Adipocyte (in vitro differentiated cells): Measurements from ENCODE around the gene EXO1.

ENCODE experiments used
- DNase-seq: peaks from one replicate; pipeline ENCODE4 v3.0.0-alpha.2; 2015; ENCODE audit warnings: low read depth
- H3K27me3 ChIP-seq: replicated peaks from 2 replicates; pipeline ENCODE4 v1.7.0; 2013; ENCODE audit warnings: mild to moderate bottlenecking, low read length, moderate library complexity; ENCODE audit not compliant: control insufficient read depth, insufficient read depth
- H3K36me3 ChIP-seq: 2 replicates; pipeline ENCODE4 v1.7.0; 2013; ENCODE audit warnings: low read length, mild to moderate bottlenecking, moderate library complexity; ENCODE audit not compliant: control insufficient read depth, insufficient read depth, severe bottlenecking
- H3K4me1 ChIP-seq: 2 replicates; pipeline ENCODE4 v1.7.0; 2013; ENCODE audit warnings: mild to moderate bottlenecking, low read length, moderate library complexity; ENCODE audit not compliant: control insufficient read depth, insufficient read depth
- H3K4me3 ChIP-seq: 2 replicates; pipeline ENCODE4 v1.7.0; 2013; ENCODE audit warnings: mild to moderate bottlenecking, low read length, moderate library complexity
- H3K9ac ChIP-seq: 2 replicates; pipeline ENCODE4 v1.7.0; 2013; ENCODE audit warnings: mild to moderate bottlenecking, low read length, moderate library complexity
- H3K9me3 ChIP-seq: 2 replicates; pipeline ENCODE4 v1.7.0; 2013; ENCODE audit warnings: mild to moderate bottlenecking, low read length, moderate library complexity; ENCODE audit not compliant: control insufficient read depth

Gene EXO1

DNA sequence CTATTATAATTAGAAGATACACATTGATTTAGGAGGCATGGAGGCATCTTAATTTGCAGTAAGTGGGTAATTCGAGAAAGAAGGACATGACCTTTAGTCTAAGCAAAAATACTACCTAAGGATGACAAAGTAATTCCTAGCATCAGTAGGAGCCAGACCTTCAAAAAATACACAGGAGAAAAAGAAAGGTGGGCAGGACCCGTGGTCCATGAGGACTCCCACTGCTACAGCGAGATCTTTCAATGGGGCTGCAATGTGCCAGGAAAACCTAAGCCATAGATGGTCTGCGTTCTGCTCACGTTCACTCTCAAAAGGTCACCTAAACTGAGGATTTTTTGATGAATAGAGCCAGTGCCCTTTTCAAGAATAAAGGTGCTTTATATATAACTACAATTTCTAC lies 10.6 kb upstream of the EXO1 start:
- Histone ChIP-seq H3K9ac (no peak overlapping the region), H3K9me3 (no peaks in the 10 kb centered on the region), H3K27me3 (no peaks in the 10 kb centered on the region), H3K4me1 (peaks cover 19% of the 10 kb centered on the region), H3K36me3 (no peaks in the 10 kb centered on the region), H3K4me3 (no peak overlapping the region)
- DNase-seq: no peak

DNA sequence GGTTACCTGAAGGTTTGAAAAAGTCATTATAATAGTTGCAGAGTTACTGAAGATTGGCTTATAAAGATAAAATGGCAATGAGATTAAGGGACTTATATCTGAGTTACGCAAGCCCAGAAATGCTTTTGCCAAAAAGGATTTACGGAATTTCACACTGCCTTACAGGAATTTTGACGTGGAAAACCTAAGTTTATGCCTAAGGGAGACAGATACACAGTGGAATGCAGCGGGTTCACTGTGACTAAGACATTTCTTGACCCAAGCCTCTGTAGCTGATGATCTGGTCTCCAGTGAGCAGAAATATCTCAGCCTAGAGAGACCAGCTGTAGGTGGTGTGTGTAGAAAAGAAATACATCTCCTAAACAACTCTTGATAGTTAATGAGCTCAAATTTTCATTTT lies 10.1 kb upstream of the EXO1 start:
- H3K4me3 ChIP-seq: peak overlapping the region; percentile 35
- H3K27me3 ChIP-seq: no peaks in the 10 kb centered on the region
- no peaks in the 10 kb centered on the region for H3K9me3 ChIP-seq
- H3K36me3 ChIP-seq: no peaks in the 10 kb centered on the region
- DNase-seq: peak; percentile 90
- H3K9ac ChIP-seq: no peak overlapping the region
- H3K4me1 ChIP-seq: peaks cover 22% of the 10 kb centered on the region

DNA sequence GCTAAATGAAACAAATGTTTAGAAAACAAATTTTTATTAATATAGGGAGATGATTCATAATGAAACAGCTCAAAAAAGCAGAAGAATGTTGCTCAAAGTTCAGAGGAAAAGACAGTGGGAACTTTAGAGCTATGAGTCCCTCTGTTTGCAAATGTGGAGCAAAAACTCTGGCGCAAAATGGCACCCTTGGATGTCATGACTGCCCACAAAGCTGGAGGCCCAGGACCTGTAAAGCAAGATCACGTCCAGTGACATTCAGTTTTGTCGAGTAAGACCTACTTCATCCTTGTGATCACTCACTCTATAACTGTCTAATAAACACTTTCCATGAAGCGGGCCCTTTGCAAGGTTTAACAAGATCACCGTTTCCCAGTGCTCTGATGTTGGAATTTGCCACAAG lies 9.1 kb upstream of the EXO1 start:
- H3K27me3 ChIP-seq: no peaks in the 10 kb centered on the region
- H3K9ac ChIP-seq: no peak overlapping the region
- H3K4me1 ChIP-seq: peaks cover 22% of the 10 kb centered on the region
- H3K9me3 ChIP-seq: no peaks in the 10 kb centered on the region
- DNase-seq: peak; percentile 21
- no peak overlapping the region for H3K4me3 ChIP-seq
- no peaks in the 10 kb centered on the region for H3K36me3 ChIP-seq

DNA sequence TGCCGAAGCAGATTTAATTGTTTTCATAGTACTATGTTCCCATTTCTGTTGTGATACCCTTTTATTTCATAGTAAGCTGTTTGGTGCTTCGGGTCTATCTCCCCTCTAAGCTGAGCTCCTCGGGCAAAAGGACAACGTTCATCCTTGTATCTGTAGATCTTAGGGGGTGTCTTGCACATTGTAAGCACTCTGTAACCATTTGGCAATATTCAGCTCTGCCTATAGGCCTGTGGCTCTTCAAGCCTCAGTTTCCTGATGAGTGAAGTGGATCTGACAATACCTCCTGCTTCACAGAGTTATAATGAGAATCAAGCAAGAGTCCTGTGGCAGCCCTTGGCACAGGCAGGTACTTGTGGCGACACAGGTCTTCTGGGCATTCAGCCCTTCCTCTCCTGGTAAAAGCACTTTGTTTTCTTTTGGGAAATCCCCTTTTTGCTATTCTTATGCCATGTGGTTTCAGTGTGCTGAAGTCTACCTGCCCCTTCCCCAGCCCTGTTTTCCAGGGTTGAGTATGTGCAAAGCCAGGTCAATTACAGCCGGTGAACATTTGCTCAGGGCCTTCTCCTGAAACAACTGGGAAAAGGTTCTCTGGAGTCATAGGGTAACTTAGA lies 8.5 kb upstream of the EXO1 start:
- DNase-seq: no peak
- Histone ChIP-seq H3K4me1 (peaks cover 22% of the 10 kb centered on the region), H3K4me3 (no peak overlapping the region), H3K36me3 (no peaks in the 10 kb centered on the region), H3K9ac (no peak overlapping the region), H3K9me3 (no peaks in the 10 kb centered on the region), H3K27me3 (no peaks in the 10 kb centered on the region)

DNA sequence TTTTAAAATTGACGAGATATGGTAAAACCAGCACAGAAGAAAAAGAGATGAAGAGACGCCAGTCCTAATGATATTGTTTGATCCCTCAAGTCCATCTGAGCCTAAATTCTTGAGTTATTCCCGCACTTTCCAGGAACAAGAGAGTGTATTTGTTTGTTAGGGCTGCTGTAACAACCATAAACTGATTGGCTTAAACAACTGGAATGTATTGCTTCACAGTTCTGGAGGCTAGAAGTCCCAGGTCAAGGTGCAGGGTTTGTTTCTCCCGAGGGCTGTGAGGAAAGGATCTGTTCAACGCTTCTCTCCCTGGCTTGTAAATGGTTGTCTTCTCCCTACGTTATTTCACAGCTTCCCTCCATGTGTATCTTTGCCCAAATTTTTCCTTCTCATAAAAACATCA lies 7.8 kb upstream of the EXO1 start:
- Histone ChIP-seq H3K36me3 (no peaks in the 10 kb centered on the region), H3K9ac (no peak overlapping the region), H3K9me3 (no peaks in the 10 kb centered on the region), H3K4me1 (peaks cover 22% of the 10 kb centered on the region), H3K4me3 (no peak overlapping the region), H3K27me3 (no peaks in the 10 kb centered on the region)
- no peak for DNase-seq

DNA sequence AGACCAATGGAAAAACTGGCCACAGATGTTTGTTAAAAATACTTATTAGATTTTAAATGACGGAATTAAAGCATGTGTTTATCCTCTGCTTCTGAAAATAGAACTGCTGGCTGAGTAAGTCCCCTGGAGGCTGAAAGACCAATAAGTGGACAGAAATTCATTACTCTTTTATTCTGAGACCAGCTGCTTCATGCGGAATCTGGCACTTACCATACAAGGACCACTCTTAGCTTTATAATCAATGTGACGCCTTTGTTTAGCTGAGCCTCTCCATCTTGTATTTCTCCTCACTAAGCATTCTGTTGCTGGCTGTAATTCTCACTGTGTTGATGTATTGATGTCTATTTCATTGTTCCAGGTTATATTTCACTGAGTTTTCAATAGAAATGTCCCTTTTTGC lies 6.3 kb upstream of the EXO1 start:
- no peaks in the 10 kb centered on the region for H3K27me3 ChIP-seq
- H3K4me3 ChIP-seq: no peak overlapping the region
- peaks cover 22% of the 10 kb centered on the region for H3K4me1 ChIP-seq
- DNase-seq: no peak
- no peak overlapping the region for H3K9ac ChIP-seq
- no peaks in the 10 kb centered on the region for H3K9me3 ChIP-seq
- H3K36me3 ChIP-seq: no peaks in the 10 kb centered on the region

DNA sequence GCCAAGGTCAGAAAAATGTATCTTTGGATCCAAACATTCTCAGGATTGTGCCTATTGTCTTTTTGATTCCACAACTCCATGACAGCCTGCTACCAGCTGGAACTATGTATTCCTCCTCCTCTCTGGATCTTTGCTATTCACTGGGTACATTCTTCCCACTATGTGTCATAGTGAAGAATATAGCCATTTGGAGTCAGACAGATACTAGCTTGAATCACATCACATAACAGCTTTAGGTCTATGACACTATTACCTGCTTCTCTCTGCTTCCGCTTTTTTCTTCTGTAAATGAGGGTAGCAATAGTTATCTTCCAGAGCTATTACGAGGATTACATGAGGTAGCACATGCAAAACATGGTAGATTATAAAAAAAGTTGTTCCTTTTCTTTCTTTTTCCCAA lies 5.4 kb upstream of the EXO1 start:
- no peak overlapping the region for H3K4me3 ChIP-seq
- no peaks in the 10 kb centered on the region for H3K9me3 ChIP-seq
- H3K9ac ChIP-seq: no peak overlapping the region
- H3K4me1 ChIP-seq: peaks cover 24% of the 10 kb centered on the region
- DNase-seq: peak; percentile 58
- no peaks in the 10 kb centered on the region for H3K36me3 ChIP-seq
- no peaks in the 10 kb centered on the region for H3K27me3 ChIP-seq

DNA sequence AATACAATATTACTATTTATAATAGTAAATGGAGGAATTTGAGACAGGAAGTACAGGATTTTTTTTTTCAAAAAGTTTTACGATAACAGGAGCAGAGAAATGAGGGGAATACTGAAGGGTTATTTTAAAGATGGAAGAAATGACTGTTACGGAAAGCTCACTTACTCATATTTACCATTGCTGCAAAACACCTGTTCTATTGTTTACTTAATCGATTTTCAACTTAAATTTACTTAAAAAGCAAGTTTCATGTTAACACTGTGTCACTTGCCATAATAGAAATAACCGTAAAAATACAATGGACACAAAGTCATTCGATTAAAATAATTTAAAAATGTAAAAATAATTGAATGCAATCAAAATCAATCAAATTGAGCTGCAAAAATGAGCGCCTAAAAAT lies 3.4 kb upstream of the EXO1 start:
- no peaks in the 10 kb centered on the region for H3K9me3 ChIP-seq
- H3K4me1 ChIP-seq: peaks cover 21% of the 10 kb centered on the region
- no peak overlapping the region for H3K4me3 ChIP-seq
- H3K36me3 ChIP-seq: no peaks in the 10 kb centered on the region
- no peak for DNase-seq
- H3K9ac ChIP-seq: no peak overlapping the region
- no peaks in the 10 kb centered on the region for H3K27me3 ChIP-seq

DNA sequence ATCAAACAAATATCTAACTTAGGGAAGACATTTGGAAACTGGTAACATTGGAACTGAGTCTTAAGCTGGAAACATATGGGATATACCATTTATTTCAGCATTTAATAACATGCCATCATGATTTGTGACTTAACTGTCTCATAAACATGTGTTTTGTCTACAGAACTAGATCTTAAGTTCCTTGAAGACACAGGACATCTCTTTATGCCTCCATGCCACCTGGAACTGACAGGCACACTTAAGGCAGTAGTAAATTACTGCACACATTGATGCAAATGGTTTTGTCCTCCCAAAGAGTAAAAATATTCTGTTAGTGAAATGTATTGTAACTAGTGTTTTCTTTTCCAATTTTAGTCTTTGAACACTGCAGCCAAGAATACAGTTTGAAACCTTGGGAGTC lies 1.6 kb upstream of the EXO1 start:
- peaks cover 21% of the 10 kb centered on the region for H3K4me1 ChIP-seq
- no peak overlapping the region for H3K4me3 ChIP-seq
- no peaks in the 10 kb centered on the region for H3K36me3 ChIP-seq
- no peaks in the 10 kb centered on the region for H3K9me3 ChIP-seq
- DNase-seq: no peak
- no peak overlapping the region for H3K9ac ChIP-seq
- H3K27me3 ChIP-seq: no peaks in the 10 kb centered on the region

DNA sequence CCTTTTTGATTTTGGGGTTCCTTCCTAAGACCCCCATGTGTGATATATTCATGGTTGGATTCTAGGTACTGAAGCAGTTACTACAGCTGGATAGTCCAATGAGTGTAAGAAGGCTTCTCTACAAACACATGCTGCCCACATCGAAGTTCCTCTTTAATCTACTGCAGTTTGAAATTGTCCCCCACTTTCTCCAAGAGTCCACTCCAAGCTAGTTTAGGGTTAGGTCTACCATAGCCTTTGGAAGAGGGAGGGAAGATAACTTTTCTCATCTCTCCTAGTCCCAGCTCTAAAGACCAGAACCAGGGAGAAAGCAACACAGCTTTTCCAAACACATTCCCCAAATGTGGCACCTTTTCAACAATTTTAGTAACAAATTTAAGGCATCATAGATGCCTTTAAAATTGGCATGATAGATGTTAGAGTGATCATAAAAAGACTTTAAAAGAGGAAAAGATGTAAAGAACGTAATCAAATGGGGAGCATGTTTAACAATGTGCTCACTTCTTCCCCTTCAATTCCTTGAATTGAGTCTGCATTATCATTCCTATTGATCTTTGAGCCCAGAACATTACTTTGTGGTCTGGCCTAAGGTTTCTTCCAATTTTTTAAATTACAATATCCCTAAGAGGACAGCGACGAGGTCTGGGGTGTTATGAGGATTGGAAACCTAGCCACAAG lies 1.0 kb upstream of the EXO1 start:
- H3K4me3 ChIP-seq: peak overlapping the region; percentile 95
- no peaks in the 10 kb centered on the region for H3K36me3 ChIP-seq
- peak overlapping the region; percentile 99 for H3K9ac ChIP-seq
- no peak for DNase-seq
- peaks cover 20% of the 10 kb centered on the region for H3K4me1 ChIP-seq
- H3K27me3 ChIP-seq: no peaks in the 10 kb centered on the region
- no peaks in the 10 kb centered on the region for H3K9me3 ChIP-seq

DNA sequence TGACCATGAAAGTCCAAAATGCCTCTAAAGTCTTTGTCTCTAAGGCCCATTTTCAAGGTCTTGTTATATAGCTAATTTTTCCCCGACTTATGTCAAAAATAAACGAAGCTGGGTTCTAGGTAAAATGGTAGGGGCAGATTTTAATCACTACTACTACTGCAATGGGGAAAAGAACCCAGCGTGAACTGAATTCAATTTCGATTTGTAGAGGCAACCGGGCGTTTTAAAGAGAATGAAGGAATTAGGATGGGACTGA lies 536 bp upstream of the EXO1 start:
- DNase-seq: no peak
- H3K36me3 ChIP-seq: no peaks in the 10 kb centered on the region
- no peaks in the 10 kb centered on the region for H3K9me3 ChIP-seq
- peak overlapping the region; percentile 99 for H3K9ac ChIP-seq
- no peaks in the 10 kb centered on the region for H3K27me3 ChIP-seq
- H3K4me1 ChIP-seq: peaks cover 15% of the 10 kb centered on the region
- peak overlapping the region; percentile 95 for H3K4me3 ChIP-seq
